ENCODE data around the gene TBC1D3D. TPM values are rescaled to one million over a fixed set of nuclear protein-coding genes. Genes with fewer than 3 reads are reported as not detected.
"Not testable (repeated sequence)": the region's sequence is repeated elsewhere in the genome, so short reads cannot be mapped to it uniquely, and the experiment has no call there.

Gene TBC1D3D
- total RNA-seq, result under 1 TPM in 1 of 4 donors, not detected in 3; 0.19 TPM

DNA sequence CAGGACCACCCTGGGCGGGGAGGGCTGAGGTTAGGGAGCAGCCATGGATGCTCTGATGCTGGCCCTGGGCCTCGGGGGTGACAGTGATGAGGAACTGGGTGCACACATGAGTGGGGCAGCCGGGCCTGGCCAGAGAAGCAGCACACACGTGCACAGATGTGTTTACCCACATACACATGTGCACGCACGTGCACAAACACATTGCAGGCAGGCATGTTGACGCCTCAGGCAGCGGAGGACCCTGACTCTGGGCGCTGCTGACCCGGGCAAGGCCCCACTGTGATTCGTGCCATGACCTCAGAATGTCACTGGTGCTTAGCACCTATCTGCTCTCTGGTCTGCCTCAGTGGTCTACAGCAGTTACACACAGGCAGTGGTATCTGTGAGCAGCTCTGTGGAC lies at the start of gene TBC1D3D:
Gene TBC1D3D, plus strand, starts transcription at position 301 of the 400 bp plus-strand sequence. CDS start 1,585 bp downstream, outside the sequence.
- H3K4me3 ChIP-seq (ENCODE audit: low read depth, poor library complexity, severe bottlenecking); DNase-seq (ENCODE audit: low spot score in 2 of 2); intact Hi-C loops (cut with DNase I; ENCODE audit: low total_unique reads): not testable (repeated sequence)
- no CpG with 5 or more reads among the region's 11 CpGs for WGBS, 2 donors

DNA sequence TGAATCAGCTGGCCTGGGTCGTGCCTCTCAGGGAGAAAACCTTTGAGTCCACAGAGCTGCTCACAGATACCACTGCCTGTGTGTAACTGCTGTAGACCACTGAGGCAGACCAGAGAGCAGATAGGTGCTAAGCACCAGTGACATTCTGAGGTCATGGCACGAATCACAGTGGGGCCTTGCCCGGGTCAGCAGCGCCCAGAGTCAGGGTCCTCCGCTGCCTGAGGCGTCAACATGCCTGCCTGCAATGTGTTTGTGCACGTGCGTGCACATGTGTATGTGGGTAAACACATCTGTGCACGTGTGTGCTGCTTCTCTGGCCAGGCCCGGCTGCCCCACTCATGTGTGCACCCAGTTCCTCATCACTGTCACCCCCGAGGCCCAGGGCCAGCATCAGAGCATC lies 14.8 kb upstream of the TBC1D3D start, which contains the start of gene TBC1D3L:
Gene TBC1D3L, minus strand, starts transcription at position 101 of the 400 bp plus-strand sequence. CDS start 1,540 bp downstream, outside the sequence.
- intact Hi-C loops (cut with DNase I; ENCODE audit: low total_unique reads); DNase-seq (ENCODE audit: low spot score in 2 of 2); H3K4me3 ChIP-seq (ENCODE audit: low read depth, poor library complexity, severe bottlenecking): not testable (repeated sequence)
- no CpG with 5 or more reads among the region's 11 CpGs for WGBS, 2 donors

Other genes starting within 250 kb of the TBC1D3D start
- 1 to 10 TPM in 1 of 4 donors, not detected in 3; 1.0 TPM for gene TBC1D3K, start 79.6 kb upstream of the TBC1D3D start, total RNA-seq
- 10 to 100 TPM; 19.9 to 44.2 (median 28.9) TPM for gene TBC1D3L, start 14.9 kb upstream of the TBC1D3D start, total RNA-seq
- gene TBC1D3C, start 64.7 kb downstream of the TBC1D3D start, total RNA-seq, result under 1 TPM in 1 of 4 donors, not detected in 3; 0.42 TPM
- gene TBC1D3E, start 124.0 kb downstream of the TBC1D3D start, total RNA-seq, result not detected
- not detected for gene TBC1D3, start 188.6 kb downstream of the TBC1D3D start, total RNA-seq